SK-N-SH treated with all-trans-retinoic acid at 6 μM for 48 hours (cell line): ENCODE data around the gene XRN2.

Source experiments
- OSR1 ChIP-seq: fragments of 250-450 bp; sonication (Bioruptor Pico); IDR thresholded peaks from 2 replicates; pipeline ENCODE4 v1.8.0; 2022; ENCODE audit warnings: moderate library complexity, mild to moderate bottlenecking, inconsistent platforms
- PPARA ChIP-seq: fragments of 250-450 bp; sonication (Bioruptor Pico); IDR thresholded peaks from 2 replicates; pipeline ENCODE4 v1.5.0; 2020; ENCODE audit warnings: mild to moderate bottlenecking, borderline replicate concordance
- RARB ChIP-seq: fragments of 250-450 bp; sonication (Bioruptor Pico); IDR thresholded peaks from 2 replicates; pipeline ENCODE4 v1.8.0; 2021; ENCODE audit warnings: mild to moderate bottlenecking, moderate library complexity
- TOX ChIP-seq: fragments of 250-450 bp; sonication (Bioruptor Pico); IDR thresholded peaks from 2 replicates; pipeline ENCODE4 v1.8.0; 2021; ENCODE audit warnings: mild to moderate bottlenecking, moderate library complexity, borderline replicate concordance
- ZC3H10 ChIP-seq: fragments of 250-450 bp; sonication (Bioruptor Pico); IDR thresholded peaks from 2 replicates; pipeline ENCODE4 v1.5.1; 2021; ENCODE audit warnings: mild to moderate bottlenecking, moderate library complexity
- ZNF565 ChIP-seq: fragments of 450-650 bp; formaldehyde crosslinking; conservative IDR thresholded peaks from 2 replicates; pipeline ENCODE4 v1.5.0; 2020; ENCODE audit warnings: low read depth, mild to moderate bottlenecking, moderate library complexity
- TF ChIP-seq, protein P1 (sequence below): fragments of 250-450 bp; sonication (Bioruptor Pico); IDR thresholded peaks from 2 replicates; pipeline ENCODE4 v1.8.0; 2020; ENCODE audit warnings: mild to moderate bottlenecking, moderate library complexity, borderline replicate concordance

GRCh38 chr20:21398109-21399004, 95.2 kb downstream of the XRN2 start:
- no peak for TF ChIP-seq OSR1 (CRISPR knock-in tag)
- TF ChIP-seq ZNF565 (CRISPR knock-in tag) = no peak
- no peak for TF ChIP-seq PPARA
- no peak for TF ChIP-seq ZC3H10 (CRISPR knock-in tag)
- TF ChIP-seq TOX (CRISPR knock-in tag) = no peak
- TF ChIP-seq RARB = no peak
- TF ChIP-seq, protein P1, sequence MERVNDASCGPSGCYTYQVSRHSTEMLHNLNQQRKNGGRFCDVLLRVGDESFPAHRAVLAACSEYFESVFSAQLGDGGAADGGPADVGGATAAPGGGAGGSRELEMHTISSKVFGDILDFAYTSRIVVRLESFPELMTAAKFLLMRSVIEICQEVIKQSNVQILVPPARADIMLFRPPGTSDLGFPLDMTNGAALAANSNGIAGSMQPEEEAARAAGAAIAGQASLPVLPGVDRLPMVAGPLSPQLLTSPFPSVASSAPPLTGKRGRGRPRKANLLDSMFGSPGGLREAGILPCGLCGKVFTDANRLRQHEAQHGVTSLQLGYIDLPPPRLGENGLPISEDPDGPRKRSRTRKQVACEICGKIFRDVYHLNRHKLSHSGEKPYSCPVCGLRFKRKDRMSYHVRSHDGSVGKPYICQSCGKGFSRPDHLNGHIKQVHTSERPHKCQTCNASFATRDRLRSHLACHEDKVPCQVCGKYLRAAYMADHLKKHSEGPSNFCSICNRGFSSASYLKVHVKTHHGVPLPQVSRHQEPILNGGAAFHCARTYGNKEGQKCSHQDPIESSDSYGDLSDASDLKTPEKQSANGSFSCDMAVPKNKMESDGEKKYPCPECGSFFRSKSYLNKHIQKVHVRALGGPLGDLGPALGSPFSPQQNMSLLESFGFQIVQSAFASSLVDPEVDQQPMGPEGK (CRISPR knock-in tag) = no peak
